GM04503 (cell line): ENCODE measurements around the gene FHOD3.
"Not testable (repeated sequence)": the region's sequence is repeated elsewhere in the genome, so short reads cannot be mapped to it uniquely, and the experiment has no call there.

ENCODE experiments used
- DNase-seq: peaks from one replicate; pipeline ENCODE4 v3.0.0-alpha.2; 2012; ENCODE audit warnings: low read depth

The FHOD3 gene

GRCh38 chr18:36451454-36452251 lies 154.1 kb downstream of the FHOD3 start:
- DNase-seq = no peak

DNA sequence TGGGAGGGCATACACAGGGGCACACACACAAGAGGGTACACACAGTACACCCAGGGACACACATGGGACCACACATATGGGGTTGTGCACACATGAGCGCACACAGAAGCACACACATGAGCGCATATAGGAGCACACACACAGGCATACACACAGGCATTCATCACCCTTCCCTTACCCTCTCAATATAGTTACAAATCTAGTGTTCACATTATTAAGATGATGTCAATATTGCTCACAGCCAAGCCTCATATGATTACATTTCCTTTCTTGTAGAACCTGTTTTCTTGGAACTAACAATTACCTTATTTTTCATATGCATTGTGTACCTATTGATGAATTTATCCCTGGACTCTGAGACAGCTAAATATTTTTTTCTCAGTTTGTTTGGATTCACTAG lies 156.7 kb downstream of the FHOD3 start:
- DNase-seq = no peak

DNA sequence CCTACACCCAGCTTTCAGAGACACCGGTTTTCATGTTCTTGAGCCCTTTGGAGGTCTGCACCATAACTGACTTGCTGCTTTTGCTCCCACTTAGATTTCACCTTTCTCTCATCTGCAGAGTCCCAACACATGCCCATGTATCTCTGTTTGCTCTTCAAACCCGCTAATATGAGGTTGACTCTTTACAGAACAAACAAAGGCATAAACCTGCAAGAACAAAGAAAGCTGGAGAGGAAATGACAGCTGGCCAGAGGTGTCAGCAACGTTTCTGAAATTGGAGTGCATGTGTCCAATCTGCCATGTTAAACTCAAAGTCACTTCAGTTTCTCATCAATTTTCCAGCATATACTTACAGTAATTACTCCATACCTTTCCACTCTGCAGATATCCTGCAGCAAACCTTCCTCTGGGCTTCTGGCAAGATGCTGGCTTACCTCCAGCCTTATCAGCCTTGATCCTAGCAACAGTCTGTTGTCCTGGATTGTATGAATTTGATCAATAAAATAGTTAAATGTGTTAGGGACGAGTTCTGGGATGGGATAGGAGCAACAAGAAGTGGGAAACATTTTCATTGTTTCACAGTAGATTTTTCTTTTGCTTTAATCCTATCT lies 157.4 kb downstream of the FHOD3 start:
- no peak for DNase-seq

GRCh38 chr18:36455931-36456330 lies 158.4 kb downstream of the FHOD3 start:
- DNase-seq = no peak

GRCh38 chr18:36456622-36457021 lies 159.1 kb downstream of the FHOD3 start:
- DNase-seq = no peak

GRCh38 chr18:36457683-36458082 lies 160.2 kb downstream of the FHOD3 start:
- DNase-seq = no peak

DNA sequence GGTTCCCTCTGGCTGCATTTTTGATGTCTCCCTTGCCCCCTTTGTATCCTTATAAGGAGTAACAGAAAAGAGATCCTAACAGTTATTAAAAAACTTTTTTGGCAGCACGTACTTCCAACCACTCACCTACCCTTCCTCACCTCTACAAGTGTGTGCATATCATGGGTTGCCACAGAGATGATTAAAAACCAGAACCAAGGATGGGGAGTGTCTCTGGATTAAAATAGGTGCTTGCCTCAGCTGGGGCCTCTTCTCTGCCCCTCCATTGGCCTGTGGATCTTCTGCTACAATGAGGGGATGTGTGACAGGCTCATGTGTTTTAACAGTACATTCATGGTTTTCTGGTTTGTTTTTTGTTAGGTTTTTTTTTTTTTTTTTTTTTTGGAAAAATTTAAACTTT lies 160.8 kb downstream of the FHOD3 start:
- no peak for DNase-seq

GRCh38 chr18:36459203-36459602 lies 161.7 kb downstream of the FHOD3 start:
- DNase-seq = no peak

DNA sequence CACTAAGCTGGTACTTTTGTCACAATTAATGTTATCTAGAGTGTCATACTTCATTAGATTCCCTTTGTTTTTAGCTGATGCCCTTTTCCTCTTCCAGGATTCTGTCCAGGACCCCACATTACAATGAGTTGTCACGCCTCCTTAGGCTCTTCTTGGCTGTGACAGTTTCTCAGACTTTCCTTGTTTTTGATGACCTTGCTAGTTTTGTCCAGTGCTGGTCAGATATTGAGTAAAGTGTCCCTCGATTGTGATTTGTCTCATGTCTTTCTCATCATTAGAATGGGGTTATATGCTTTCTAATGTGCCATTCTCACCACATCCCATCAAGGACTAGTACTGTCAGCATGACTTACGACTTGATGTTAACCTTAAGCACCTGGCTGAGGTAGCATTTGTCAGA lies 162.3 kb downstream of the FHOD3 start:
- DNase-seq = no peak

DNA sequence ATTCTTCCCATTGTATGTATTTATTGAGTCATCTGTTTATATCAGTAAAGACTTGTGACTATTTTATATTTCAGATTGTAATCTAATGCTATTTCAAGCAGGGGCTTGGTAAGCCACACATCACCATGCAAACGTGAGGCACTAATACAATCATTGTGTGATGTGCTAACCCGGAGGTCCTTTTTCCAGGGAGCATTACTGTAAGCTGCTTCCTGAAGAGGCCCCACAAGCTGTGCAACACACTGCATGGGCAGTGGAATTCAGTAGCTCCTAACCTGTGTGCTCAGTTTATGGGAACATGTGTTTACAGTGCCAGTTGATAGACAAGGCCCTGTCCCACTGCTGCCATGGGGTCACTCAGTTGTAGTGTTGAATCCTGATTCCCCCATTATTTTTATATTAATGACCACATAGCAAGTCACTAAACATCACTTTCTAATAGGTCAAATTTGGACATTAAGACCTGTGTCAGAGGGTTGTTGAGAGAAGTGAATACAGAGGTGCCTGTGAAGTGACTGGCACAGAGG lies 162.9 kb downstream of the FHOD3 start:
- no peak for DNase-seq

DNA sequence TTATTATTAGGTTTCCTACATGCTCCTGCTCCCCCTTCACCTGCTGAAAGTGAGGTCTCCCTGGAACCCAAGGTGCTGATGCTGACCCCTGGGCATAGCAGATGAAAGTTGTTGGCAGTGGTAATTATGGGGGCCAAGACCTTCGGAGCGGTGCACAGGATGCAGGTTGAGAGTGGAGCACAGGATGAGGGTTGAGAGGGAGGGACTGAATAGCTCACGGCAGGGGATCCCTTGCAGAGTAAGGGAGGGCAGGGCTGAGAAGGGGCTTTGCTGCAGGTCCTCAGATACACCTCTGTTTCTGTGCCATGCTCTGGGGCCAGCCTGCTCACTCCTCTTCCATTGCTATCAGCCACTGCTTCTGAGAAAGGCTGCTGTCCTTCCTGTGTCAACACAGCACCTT lies 163.3 kb downstream of the FHOD3 start:
- no peak for DNase-seq

DNA sequence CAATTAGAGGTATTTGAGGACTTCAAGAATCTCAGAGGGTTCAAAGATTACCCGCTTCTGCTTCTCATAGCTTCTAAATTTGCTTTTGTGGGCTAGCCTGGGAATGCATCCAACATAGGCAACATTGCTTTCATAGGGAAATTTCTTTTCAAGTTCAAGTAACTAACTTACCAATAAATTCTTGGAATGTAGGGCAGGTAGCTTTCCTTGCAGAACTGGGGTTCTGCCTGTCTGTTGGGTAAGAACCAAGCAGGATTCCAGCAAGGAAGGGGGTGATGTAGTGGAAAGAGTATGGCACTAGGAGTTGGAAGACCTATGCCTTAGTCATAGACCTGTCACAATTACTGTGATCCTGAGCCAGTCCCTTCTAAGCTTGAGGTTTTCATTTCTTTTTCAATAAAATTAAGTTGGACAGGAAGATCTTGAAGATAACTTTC lies 164.1 kb downstream of the FHOD3 start:
- no peak for DNase-seq

DNA sequence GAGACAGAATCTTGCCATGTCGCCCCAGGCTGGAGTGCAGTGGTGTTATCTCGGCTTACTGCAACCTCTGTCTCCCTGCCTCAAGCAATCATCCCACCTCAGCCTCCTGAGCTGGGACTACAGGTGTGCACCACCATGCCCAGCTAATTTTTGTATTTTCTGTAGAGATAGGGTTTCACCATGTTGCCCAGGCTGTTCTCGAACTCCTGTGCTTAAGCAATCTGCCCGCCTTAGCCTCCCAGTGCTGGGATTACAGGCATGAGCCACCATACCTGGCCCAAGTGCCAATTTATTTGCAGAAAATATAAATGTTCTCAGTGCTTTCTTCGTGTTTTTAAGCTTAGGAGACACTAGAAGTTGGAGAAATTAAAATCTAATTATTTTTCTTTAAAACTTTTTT lies 166.0 kb downstream of the FHOD3 start:
- DNase-seq = not testable (repeated sequence)

DNA sequence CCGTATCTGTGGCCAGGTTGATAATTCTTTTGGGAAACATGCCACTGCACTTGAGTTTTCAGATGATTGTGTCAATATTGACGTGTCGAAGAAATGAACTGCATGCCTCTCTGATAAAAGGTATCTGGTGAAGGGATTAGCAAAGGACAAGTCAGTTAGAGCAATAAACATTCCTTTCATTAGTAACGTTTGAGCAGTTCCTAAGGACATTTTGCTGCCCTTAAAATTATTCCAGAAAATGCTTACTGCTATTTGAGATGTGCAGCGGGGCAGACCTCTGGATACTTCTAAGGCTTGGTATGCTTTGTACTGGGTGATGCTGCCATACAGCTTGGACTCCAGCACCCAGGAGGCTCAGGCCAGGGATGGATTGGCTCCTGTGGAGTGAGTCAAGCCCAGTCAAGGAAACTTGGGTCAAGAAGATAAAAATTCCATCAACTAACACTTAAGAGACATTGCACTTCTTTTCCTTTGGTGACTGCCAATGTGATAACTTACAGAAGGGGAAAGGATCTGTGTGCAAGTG lies 166.7 kb downstream of the FHOD3 start:
- DNase-seq = no peak

DNA sequence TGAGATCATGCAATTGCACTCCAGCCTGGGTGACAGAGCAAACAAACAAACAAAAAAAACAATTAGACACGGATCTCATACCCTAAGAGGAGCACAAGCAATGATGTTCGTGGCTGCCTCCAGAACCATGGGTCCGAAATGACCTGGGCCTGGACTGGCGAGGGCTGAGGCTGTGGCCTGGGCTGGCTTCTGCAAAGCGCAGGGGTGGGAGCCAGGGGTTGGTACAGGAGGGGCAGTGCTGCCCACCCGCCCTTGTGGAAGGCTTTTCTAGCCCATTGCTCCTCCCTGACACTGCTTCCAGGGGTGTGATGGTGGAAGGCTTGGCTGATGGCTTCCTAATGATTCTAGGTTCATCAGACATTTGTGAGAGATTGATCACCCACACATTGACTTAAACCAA lies 167.8 kb downstream of the FHOD3 start:
- DNase-seq = no peak

- no peak for DNase-seq
Measured at GRCh38 chr18:36465970-36466369, 168.5 kb downstream of the FHOD3 start.

- DNase-seq = no peak
Measured at GRCh38 chr18:36467614-36468013, 170.1 kb downstream of the FHOD3 start.

DNA sequence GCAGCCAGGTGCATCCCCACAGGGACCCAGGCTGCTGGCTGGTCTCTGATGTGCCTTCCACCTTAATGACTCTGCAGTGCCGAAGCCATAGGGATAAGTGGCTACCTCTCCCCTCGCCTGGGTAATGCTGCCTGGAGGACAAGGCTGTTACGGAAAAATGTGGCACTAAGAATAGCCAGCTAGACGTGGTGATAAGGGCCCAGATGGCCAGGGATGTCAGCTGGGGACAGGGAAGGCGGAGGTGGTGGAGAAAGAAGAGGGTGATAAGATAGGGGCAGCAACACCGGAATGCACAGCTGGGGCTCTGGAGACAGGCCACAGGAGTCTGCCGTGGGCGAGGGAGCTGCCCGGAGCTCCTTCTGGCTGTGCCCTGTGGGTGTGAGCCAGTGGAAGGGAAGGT lies 170.6 kb downstream of the FHOD3 start:
- DNase-seq = no peak

GRCh38 chr18:36469461-36469860 lies 171.9 kb downstream of the FHOD3 start:
- no peak for DNase-seq

GRCh38 chr18:36470896-36471295 lies 173.4 kb downstream of the FHOD3 start:
- no peak for DNase-seq

DNA sequence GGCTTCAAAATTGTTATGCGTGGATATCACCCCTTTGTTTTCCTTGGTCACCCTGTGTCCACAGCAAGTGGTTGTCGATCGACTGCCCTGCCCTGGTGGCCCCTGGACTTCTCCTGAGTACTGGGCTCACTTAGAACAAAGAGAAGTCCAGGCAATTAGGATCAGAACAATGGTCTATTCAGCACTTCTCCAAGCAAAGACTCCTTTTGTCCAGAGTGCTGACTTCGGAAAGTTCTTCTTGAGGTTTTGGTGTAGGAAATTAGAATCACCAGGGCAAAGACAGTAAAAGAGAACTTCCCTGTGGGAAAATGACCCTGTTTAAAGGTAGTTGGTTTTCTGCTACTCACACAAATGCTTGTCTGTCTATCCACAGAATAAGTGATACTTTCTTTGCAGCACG lies 173.9 kb downstream of the FHOD3 start:
- DNase-seq = no peak

GRCh38 chr18:36476433-36476832 lies 178.9 kb downstream of the FHOD3 start:
- DNase-seq = no peak

GRCh38 chr18:36477776-36478175 lies 180.3 kb downstream of the FHOD3 start:
- DNase-seq = no peak
